AG20443 (cell line): ENCODE measurements around the gene PLCD3.
A peak's percentile ranks its signal among the peaks of the same experiment; 100 is the strongest.

Experiments
- DNase-seq: peaks from one replicate; pipeline ENCODE4 v3.0.0; 2012; ENCODE audit warnings: low spot score, mixed read lengths

The PLCD3 gene

GRCh38 chr17:45132320-45132571 is at the start of gene PLCD3:
TSS of gene PLCD3 (minus strand) at chr17:45132515. CDS start at chr17:45132410, 105 bp downstream.
- no peak for DNase-seq

DNA sequence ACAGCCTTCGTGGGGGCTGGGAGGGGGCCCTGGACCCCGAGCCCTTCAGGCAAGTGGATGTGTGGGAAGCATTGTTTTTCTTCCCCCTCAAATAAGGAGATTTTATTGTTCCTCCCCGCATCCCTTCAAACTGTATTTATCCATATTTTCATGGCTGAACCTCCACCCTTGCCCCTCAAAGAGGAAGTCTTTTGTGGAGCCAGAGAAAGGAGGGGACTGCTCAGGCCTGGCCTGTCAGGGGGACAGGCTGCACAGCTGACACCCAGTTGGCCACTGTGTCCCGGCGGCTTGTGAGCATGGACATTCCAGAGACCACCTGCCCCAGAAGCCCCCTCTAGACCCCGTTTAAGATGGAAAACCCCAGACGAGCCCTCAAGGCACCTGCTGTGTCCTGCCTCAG is 45.2 kb upstream of the PLCD3 start:
- no peak for DNase-seq

- no peak for DNase-seq
Observed at GRCh38 chr17:45175759-45176115, 43.4 kb upstream of the PLCD3 start.

DNA sequence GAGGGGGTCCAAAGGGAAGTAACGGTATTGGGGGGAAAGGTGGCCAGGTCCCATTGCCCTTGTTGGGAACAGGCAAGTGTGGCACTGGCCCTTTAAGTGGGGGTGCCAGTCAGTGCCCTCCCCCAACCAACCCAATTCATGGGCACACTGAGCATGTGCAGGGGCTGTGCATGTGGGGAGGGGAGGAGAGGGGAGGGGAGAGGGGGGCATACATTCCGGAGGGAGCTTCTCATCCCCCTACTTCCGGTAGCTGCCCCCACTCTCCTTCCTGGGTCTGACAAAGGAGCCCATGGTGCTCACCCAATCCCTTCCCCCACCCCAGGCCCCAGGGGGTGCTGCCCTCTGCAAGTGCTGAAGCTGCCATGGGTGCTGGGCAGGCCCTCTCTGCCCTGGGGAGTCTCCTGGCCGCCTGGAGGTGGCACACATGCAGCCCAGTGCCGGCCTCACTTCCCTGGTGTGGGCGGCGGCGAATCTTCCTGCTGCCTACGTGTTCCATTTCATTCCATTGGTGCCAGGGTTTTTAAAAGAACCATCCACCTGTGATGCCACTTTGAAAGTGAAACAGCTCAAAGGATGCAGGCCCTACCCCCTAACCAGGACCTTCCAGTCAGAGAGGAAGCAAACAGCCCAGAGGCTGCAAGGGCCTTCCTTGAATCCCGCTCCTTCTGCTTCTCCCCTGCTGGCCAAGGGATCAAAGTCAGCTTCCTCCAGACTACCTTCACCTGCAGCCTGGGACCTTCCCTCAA is 40.4 kb upstream of the PLCD3 start:
- peak; percentile 80 for DNase-seq

DNA sequence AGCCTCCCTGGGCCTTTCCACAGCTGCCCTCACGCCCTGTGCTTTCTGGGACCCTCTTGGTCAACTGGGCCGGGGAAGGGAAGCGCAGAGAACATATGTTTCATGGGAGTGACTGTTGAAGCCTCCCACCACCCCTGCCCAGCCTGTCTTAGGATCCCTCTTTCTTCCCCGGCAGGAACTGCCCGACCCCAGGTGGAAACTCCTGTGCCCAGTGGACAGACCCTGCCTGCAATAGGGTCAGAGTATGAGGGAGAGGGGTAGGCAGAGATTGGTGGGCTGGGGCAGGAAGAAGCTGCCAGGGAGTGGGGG is 39.9 kb upstream of the PLCD3 start:
- DNase-seq = no peak

DNA sequence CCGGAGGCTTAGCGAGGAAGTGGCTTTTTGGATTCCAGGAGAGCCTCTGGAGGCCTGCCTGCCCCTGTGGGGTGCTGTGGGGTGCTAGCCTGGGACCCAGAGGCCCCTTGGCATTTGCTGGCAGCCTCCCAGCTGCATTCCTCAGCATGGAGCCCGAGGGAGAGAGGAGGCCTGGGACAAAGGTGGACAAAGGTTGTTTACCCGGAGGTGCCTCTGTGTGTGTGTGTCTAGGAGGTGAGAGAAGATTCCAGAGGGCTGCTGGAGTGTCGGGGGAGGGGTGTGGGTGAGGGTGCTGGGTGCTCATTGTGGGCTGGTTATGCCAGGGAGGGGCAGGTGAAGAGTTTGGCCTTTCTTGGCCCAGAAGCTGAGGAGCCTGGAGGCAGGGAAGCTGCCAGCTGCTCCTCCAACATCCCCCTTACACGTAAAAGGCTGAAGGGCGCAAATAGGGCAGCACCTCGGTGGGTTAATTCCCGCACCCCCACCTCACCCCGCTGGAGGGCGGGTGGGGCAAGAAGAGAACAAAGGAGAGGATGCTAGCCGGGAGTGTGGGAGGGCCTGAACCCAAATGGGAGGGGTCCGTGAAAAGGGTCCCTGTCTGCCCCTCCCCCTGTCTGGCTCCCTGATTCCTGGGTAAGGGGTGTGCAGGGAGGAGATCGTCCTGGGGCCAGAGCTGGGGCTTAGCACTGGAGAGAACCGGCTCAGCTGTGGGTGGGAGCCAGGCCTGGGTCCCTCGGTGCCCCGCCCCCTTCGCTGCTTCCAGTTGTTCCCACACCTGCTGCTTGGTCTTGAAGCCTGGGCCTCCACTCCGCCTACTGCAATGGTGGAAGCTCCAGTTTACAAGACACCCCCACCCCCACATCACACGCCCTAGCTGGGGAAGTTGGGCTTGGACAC is 39.3 kb upstream of the PLCD3 start:
- DNase-seq = peak; percentile 47

DNA sequence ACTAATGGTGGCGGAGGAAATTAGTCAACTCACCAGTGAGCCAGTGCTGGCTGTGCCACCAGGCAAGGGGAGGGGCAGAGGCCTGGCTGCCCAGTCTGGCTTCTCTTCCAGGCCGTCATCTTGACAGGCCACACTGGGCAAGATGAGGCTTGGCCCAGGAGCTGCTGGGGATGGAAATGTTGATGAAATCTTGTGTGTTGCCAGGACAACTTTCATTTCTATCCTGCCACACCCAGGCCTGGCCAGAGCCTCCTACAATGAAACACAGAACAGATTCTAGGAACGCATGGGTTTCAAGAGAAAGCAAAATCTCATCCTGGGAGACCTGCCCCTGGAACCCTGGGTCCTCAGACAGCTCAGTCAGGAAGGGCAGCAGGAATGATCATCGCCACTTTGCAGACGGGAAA is 38.6 kb upstream of the PLCD3 start:
- DNase-seq = peak; percentile 90

GRCh38 chr17:45170280-45170930 is 38.1 kb upstream of the PLCD3 start:
- no peak for DNase-seq

GRCh38 chr17:45168991-45169752 is 36.9 kb upstream of the PLCD3 start:
- DNase-seq = no peak

DNA sequence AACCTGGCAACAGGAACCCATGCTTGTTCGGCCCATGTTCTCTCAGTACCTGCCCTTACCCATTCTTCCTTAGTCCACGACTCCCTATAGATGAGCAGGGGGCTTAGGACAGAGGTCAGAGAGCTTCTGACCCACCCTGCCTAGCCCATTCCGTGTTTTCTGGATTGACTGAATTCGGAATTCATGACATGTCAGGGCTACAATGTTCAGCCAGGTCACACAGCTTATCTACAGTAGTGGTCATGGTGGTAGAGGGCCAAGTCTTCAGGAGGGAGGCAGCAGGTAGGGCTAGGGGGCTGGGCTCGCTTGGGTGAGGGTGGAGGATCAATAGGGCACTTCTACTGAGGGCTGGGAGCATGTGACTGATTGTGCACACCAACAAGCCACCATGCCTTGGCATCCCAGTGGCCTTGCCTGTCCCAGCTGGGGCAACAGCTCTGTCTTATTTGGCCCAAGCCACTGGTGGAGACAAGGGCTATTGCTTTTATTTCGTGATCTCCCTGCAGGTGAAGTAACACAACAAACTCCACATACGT is 32.5 kb upstream of the PLCD3 start:
- DNase-seq = no peak

DNA sequence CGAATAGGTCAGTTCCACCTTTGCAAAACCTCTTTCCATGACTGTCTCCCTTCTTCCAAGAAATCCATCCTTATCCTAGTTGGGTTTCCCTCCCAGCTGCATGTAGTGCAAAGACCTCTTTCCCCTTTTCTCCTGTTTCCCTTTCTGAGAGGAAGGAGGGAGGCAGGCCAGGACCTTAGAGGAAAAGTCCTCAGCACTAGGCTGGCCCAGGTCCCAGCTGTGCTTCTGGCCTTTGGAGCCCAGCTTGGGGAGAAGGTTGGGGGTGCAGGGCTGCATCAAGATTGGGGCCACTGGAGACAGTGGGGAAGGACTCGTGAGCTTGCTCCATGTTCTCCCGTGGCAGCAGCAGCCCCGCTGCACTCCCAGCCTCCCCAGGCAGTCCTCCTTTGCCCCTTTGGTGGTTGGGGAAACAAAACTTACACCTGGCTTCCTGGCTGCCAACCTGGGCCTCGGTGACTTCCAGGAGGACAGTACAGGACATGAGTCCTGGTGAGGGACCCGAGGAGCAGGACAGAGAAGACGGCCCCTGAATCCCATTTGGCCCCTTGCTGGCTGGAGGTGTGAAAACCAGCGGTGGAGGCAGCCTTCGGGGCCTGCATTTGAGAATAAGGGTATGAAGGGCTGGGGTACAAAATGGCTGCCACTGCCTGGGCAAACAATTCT is 29.8 kb upstream of the PLCD3 start:
- no peak for DNase-seq

DNA sequence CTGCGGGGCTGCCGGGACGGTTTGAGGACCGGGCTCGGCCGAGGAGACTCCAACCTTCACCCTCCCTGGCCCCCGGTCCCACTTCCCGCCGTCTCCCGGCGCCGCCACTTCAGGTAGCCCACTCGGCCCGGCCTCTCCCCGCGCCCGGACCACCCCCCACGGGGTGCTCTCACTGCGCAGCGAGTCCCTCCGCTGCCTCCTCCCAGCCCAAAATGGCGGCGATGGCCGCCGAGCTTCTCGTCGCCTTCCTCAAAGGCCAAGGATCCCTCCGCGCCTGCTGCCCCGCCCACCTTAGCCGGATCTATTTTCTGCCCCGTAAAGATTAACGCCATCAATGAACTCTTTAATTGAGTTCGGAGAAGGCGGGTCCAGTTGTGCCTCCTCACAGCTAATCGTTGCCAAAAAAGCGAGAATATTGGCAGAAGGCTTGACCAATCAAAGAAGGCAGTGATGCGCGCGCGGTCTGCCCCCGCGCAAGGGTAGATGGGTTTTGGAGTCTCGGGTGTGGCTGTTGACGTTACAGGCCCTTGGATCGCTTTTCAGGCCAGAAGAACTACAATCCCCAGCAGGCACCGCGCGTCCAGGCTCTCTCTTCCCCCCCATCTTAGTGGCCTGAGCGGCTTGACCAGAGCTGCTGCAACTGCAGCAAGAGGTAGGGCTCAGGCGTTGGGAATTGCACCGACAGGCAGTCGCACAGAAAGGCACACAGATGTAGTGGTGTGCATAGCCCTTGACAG is 29.1 kb upstream of the PLCD3 start, which contains the start of gene HEXIM2:
Gene HEXIM2, plus strand, starts transcription at position 588 of the 737 bp plus-strand sequence. CDS start 919 bp downstream, outside the sequence.
- DNase-seq = peak; percentile 96

- DNase-seq = peak; percentile 63
Observed at GRCh38 chr17:45160447-45161287, 28.4 kb upstream of the PLCD3 start.

DNA sequence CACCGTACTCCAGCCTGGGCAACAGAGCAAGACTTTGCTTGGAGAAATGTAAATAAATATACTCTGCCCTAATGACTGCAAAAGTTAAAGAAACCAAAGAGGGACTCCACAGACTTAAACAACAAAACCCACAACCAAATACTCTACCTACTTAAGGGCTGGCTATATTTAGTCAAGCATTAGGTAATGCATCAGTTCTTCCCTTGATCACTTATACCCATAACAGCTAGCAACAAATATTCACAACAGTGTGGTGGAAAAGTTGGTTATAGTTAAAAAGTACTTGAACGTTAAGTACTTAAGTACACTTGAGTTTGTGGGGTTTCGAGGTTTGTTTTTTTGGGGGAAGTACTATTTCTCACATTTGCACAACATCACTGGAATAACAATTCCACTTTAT is 23.9 kb upstream of the PLCD3 start:
- no peak for DNase-seq

- DNase-seq = no peak
Observed at GRCh38 chr17:45155483-45155882, 23.2 kb upstream of the PLCD3 start.

- DNase-seq = no peak
Observed at GRCh38 chr17:45155029-45155428, 22.7 kb upstream of the PLCD3 start.

GRCh38 chr17:45150911-45151809 is 18.8 kb upstream of the PLCD3 start:
- DNase-seq = no peak
